ENCODE results near the gene RAB3D. TPM values are rescaled to one million over a fixed set of nuclear protein-coding genes. Genes with fewer than 3 reads are reported as not detected.

RAB3D gene
- total RNA-seq, 1 experiment from 2014 or later = 29.4 TPM

DNA sequence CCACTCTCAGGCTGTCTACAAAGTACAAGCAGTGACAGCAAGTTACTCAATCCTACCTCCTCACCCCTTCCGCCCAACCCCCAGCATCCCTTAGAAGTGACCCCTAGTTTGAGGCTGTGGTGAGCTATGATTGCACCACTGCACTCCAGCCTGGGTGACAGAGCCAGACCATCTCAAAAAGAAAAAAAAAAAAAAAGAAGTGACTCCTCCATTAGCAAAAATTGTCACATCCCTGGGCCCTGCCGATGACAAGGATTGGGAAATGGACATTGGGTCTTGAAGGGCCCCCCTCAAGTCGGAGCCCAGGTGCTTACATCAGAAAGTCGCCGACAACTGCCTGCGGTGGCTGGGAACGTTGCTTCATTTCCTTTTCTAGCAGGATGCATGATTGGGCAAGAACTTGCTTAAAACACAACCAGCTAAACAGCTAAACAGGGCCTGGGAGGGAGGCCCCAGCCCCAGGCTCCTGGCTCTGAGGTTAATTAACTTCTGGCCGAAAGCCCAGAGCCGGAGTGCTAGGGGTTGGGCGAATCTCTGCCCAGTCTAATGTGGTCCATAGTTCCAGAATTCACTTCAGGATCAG, 15.3 kb downstream of the RAB3D start:
- H3K27ac Mint-ChIP-seq = peak overlapping the region in 2 of 3 experiments; percentile 17 to 77; a peak in 1 of 7 replicates

More for the DNA sequence above, 15.3 kb downstream of the RAB3D start:
- no CpG with 5 or more reads among the region's 10 CpGs for WGBS (ENCODE audit: extremely low coverage, insufficient read length, low lambda C conversion rate)
- no peak overlapping the region for H2BK15ac ChIP-seq (ENCODE audit: low read depth, low read length)
- no peak overlapping the region for H4K5ac ChIP-seq (ENCODE audit: insufficient read length, low read depth, low read length)
- H3K79me1 ChIP-seq (ENCODE audit: insufficient read depth, low read depth, low read length, poor library complexity, severe bottlenecking) = no peaks in the 10 kb centered on the region
- H2AK5ac ChIP-seq (ENCODE audit: insufficient read length, low read length) = no peak overlapping the region
- H2BK5ac ChIP-seq (ENCODE audit: insufficient read length, low read length) = no peak overlapping the region
- H3K9me3 ChIP-seq (ENCODE audit: control insufficient read depth, low read depth, low read length) = no peaks in the 10 kb centered on the region
- no peaks in the 10 kb centered on the region for H3K9me3 Mint-ChIP-seq
- H3K27me3 Mint-ChIP-seq (ENCODE audit: low read depth) = peaks cover 4% of the 10 kb centered on the region; the same call in 1 of the 2 replicates
- no peak overlapping the region for H3T11ph ChIP-seq (ENCODE audit: low read length)
- H3K36me3 Mint-ChIP-seq (ENCODE audit: insufficient read depth in 1 of 3, low read depth in 3 of 3) = peaks cover 0 to 13% (median 11%) of the 10 kb centered on the region in 3 experiments; a peak in 3 of 7 replicates
- H3K27ac ChIP-seq (ENCODE audit: insufficient read length, low read depth, low read length) = no peak overlapping the region
- H3K4me3 Mint-ChIP-seq = no peak overlapping the region
- no peak overlapping the region for H3K4me2 ChIP-seq (ENCODE audit: insufficient read depth, insufficient read length, low read length)
- no peak overlapping the region for H2BK12ac ChIP-seq (ENCODE audit: insufficient read length, low read depth, low read length)
- no peak overlapping the region for H3K18ac ChIP-seq (ENCODE audit: insufficient read length, low read depth, low read length)
- H3K27me3 ChIP-seq (ENCODE audit: insufficient read depth, low read length) = no peaks in the 10 kb centered on the region
- H3K9ac ChIP-seq (ENCODE audit: extremely low read depth, insufficient read length, low read length) = no peak overlapping the region
- no peak overlapping the region for H3K14ac ChIP-seq (ENCODE audit: insufficient read depth, low read length)
- H4K91ac ChIP-seq (ENCODE audit: insufficient read length, low read depth, low read length) = no peak overlapping the region
- no peak overlapping the region for H2BK20ac ChIP-seq (ENCODE audit: low read depth, low read length, poor library complexity, severe bottlenecking)
- H3K23ac ChIP-seq (ENCODE audit: insufficient read length, low read depth, low read length) = no peak overlapping the region
- H4K20me1 ChIP-seq (ENCODE audit: control insufficient read depth, insufficient read depth, insufficient read length) = no peaks in the 10 kb centered on the region
- H2BK120ac ChIP-seq (ENCODE audit: low read depth, low read length, poor library complexity, severe bottlenecking) = no peak overlapping the region
- H3K4me1 ChIP-seq (ENCODE audit: insufficient read depth, low read length) = no peaks in the 10 kb centered on the region
- no peak overlapping the region for H2AFZ ChIP-seq (ENCODE audit: low read length)
- H3K4me1 Mint-ChIP-seq = peaks cover 6 to 11% of the 10 kb centered on the region in 2 experiments
- no peak overlapping the region for H4K8ac ChIP-seq (replicated peaks; ENCODE audit: insufficient read length, low read depth, low read length)
- no peak overlapping the region for H3K56ac ChIP-seq (ENCODE audit: insufficient read length, low read depth, low read length)
- H3K23me2 ChIP-seq (ENCODE audit: insufficient read length, low read depth, low read length, poor library complexity, severe bottlenecking) = no peaks in the 10 kb centered on the region
- DNase-seq = no peak
- no peaks in the 10 kb centered on the region for H3K79me2 ChIP-seq (ENCODE audit: insufficient read depth, low read length)
- TF ChIP-seq, protein P1, sequence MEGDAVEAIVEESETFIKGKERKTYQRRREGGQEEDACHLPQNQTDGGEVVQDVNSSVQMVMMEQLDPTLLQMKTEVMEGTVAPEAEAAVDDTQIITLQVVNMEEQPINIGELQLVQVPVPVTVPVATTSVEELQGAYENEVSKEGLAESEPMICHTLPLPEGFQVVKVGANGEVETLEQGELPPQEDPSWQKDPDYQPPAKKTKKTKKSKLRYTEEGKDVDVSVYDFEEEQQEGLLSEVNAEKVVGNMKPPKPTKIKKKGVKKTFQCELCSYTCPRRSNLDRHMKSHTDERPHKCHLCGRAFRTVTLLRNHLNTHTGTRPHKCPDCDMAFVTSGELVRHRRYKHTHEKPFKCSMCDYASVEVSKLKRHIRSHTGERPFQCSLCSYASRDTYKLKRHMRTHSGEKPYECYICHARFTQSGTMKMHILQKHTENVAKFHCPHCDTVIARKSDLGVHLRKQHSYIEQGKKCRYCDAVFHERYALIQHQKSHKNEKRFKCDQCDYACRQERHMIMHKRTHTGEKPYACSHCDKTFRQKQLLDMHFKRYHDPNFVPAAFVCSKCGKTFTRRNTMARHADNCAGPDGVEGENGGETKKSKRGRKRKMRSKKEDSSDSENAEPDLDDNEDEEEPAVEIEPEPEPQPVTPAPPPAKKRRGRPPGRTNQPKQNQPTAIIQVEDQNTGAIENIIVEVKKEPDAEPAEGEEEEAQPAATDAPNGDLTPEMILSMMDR (conservative IDR thresholded peaks at IDR 0.05) = no peak
- no peak overlapping the region for H3K4ac ChIP-seq (ENCODE audit: low read depth, low read length)

Data from H9 (cell line).